ENCODE measurements around the gene PAXX.

Gene PAXX

GRCh38 chr9:137034039-137034708, 42.0 kb downstream of the PAXX start:
- DNase-seq = no peak

DNA sequence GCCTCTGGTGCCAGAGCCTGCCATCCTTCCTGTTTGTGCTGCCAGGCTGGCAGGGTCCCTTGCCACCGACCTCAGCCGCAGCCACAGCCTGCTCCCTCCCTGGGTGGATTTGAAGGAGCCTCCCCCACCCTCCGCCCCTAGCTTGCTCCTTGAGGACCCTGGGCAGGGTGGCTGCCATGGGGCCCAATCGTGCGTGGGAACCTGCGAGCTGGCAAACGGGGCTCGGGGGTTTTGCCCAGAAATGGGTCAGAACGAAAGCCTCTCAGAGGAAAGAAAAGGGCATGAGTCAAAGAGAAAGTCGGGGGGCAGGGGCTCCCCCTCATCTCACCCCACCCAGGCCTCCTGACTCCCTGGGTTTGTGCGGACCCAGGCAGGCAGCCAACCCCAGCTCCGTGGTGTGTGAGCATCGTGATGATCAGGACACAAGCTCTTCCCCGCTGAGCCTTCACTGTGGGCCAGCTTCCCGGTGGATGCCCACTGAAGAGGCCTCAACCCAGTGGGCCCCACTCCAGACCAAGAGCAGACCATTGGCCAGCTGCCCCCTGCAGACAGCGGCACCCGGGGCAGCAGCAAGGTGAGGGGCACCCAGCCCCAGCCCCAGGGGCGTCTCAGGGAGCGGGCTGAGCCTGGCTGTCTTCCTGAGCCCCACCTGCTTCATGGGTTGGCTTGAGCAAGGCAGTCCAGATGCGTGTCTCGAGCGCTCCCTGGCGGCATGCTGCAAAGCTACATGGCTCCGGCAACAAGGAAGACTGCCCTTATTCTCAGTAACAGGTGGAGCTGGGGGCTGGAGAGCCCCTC, 42.7 kb downstream of the PAXX start:
- peak; percentile 84 for DNase-seq

- no peak for DNase-seq
Measured at GRCh38 chr9:137035507-137035834, 43.2 kb downstream of the PAXX start.

DNA sequence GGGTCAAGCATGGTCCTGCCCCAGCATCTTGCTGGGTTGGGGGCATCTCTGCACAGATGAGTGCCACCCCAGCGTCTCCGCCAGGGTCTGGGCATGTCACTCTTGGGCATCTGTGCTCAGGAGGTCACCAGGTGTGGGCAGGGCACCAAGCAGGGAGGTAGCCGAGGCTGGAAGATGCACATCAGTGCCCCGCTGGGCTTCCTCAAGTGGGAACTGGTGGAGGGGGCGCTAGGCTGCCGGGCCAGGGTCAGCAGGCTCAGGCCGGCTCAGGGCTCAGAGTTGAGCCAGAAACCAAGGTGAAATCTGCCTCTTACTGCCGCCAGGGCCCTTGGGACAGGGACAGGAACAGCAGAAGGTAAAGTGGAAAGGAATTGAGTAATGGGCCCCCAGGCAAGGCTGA, 43.7 kb downstream of the PAXX start:
- no peak for DNase-seq

DNA sequence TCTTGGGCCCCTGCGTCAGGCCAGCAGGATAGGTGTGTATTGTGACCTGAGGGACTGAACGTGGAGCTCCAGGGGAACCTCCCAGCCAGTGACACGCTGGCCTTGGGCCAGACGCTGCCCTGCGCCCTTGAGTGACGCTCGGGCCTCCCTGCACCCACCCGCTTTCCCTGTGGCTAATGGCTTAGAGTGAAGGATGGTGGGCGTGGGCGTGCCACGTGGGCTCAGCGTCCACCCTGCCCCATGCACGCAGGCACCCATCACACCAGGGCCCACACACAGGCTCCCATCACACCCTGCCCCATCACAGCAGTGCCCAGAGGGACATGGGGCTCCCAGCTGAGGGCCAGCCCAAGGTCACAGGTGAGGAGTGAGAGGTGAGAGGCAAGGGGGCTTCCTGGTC, 44.8 kb downstream of the PAXX start:
- no peak for DNase-seq

- no peak for DNase-seq
Measured at GRCh38 chr9:137037483-137037882, 45.3 kb downstream of the PAXX start.

DNA sequence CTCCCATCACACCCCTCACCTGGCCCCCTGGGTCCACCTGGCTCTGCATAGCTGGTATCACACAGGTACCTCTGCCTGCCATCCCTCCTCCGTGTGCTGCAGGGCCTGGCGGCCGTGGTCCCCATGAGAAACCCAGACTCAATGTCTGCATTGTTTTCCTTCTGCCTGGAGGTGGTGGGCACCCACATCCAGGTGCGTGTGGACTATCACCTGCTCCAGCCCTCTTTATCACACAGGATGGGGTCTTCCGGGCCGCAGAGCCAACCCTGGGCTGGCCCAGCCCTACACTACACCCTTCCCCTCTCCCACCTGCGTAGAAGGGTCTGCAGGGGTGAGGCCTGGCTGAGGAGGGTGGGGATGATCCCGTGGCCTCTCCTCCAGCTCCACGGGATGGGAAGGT, 46.7 kb downstream of the PAXX start:
- DNase-seq = no peak

GRCh38 chr9:137039611-137040366, 47.6 kb downstream of the PAXX start:
- DNase-seq = no peak

GRCh38 chr9:137040568-137040967, 48.3 kb downstream of the PAXX start:
- DNase-seq = no peak

GRCh38 chr9:137041124-137041523, 48.9 kb downstream of the PAXX start:
- no peak for DNase-seq

GRCh38 chr9:137042751-137043727, 50.8 kb downstream of the PAXX start:
- DNase-seq = no peak

Data from NCI-H1436 (cell line).